Sciatic nerve (tissue), 2 donors: ENCODE measurements around the gene HNRNPH2. TPM values are rescaled to one million over a fixed set of nuclear protein-coding genes. Genes with fewer than 3 reads are reported as not detected.
A peak's percentile ranks its signal among the peaks of the same experiment; 100 is the strongest.

Source experiments
- ATAC-seq: fragments of 200-7000 bp; cut with Tn5 transposase; one replicate; pipeline ENCODE4 v1.9.1; 2020; ENCODE audit warnings: mild to moderate bottlenecking, moderate library complexity
- DNase-seq: peaks from one replicate; pipeline ENCODE4 v3.0.0-alpha.2; 2020; ENCODE audit warnings: low spot score
- intact Hi-C: fragments of 100-400 bp; cut with DNase I; formaldehyde crosslinking; loops from one replicate; pipeline ENCODE4 v1.14.2; 2022
- total RNA-seq: library from RNA; stranded (reverse); fragmentation: NEBNext Ultra II Directional; extraction: Animal tissue kit (Norgen Biotek cat#: 25700); gene quantifications from one replicate; pipeline ENCODE4 v1.2.1, GENCODE V29; 2021
- donor health status: DM: no; HTN: no; CAD: no.
- donor health status: DM: no; HTN: no; CAD: no.

Gene HNRNPH2
- total RNA-seq: 57.9 TPM

DNA sequence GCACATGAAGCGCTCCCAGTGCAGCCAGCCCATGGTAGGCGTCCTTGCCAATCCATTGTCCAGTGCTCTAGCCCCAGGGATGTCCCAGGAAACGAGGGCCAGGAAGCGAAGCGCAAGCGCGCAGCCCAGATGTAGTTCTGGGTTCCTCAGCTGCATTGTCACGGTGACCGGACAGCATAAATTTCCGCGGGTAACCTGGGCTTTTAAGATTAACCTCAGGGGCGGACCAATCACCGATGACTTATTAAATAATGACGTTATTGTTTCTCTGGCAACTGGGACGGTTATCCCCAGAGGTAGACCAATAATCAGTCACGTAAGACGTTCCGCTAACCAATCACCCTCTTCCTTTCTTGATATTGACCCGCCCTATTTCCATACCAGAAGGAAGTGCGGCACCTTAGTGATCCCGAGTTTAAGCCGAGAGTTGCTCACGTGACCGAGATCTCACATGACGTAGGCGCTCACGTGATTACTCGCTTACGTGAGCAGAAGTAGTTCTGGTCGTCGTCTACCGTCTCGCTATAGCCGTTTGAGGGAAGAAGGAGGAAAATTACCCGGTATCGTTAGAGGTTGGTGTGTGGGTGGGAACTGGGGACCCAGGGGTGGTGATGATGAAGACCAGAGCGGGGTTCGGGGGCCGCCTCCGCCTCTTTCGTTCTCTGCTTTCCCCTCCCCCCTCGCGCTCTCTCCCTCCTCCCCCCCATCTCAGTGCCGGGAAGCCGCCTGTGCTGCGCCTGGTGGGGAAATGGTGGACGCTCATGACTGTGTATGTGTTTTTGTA is at the start of gene HNRNPH2, which contains the start of gene GLA:
Gene HNRNPH2, plus strand, starts transcription at position 475 of the 784 bp plus-strand sequence. CDS start 3,767 bp downstream, outside the sequence.
Gene GLA, minus strand, starts transcription at position 178 of the 784 bp plus-strand sequence. Its CDS starts 22 bp downstream, at position 156.
- peak; percentile 94 for DNase-seq
- intact Hi-C loops: no loop called here
- peak; percentile 99 for ATAC-seq

- no peak for ATAC-seq
- intact Hi-C loops: loop anchor here (10.0 kb wide), 1 partner anchor 1125 kb away; no protein-coding TSS in a partner anchor
- no peak for DNase-seq
Observed at GRCh38 chrX:101359966-101360365, 48.1 kb upstream of the HNRNPH2 start.

DNA sequence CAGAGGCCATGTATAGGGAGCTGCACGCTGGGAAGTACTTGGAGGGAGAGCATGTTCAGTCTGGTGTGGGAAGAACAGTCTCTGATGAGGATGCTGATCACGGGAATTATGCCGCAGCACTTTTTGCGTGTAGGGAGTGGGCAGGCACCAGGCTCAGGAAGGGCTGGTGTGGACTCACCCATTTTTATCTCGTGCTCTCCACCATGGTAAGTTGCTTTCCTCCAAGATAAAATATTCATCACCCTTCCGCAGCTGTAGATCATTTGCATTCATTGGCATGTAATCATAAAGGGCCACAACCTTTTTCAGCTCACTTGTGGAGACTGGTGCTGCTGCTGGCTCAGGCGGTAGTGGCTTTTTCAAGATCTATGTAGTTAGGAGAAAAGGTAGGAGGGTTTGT is 47.6 kb upstream of the HNRNPH2 start:
- ATAC-seq: no peak
- intact Hi-C loops: loop anchor here (10.0 kb wide), 1 partner anchor 1126 kb away; no protein-coding TSS in a partner anchor
- no peak for DNase-seq

GRCh38 chrX:101362116-101362515 is 45.9 kb upstream of the HNRNPH2 start:
- intact Hi-C loops: loop anchor here (10.0 kb wide), 1 partner anchor 1127 kb away; no protein-coding TSS in a partner anchor
- ATAC-seq: no peak
- no peak for DNase-seq

GRCh38 chrX:101362757-101363156 is 45.3 kb upstream of the HNRNPH2 start:
- intact Hi-C loops: loop anchor here (10.0 kb wide), 1 partner anchor 1128 kb away; no protein-coding TSS in a partner anchor
- ATAC-seq: no peak
- DNase-seq: no peak

DNA sequence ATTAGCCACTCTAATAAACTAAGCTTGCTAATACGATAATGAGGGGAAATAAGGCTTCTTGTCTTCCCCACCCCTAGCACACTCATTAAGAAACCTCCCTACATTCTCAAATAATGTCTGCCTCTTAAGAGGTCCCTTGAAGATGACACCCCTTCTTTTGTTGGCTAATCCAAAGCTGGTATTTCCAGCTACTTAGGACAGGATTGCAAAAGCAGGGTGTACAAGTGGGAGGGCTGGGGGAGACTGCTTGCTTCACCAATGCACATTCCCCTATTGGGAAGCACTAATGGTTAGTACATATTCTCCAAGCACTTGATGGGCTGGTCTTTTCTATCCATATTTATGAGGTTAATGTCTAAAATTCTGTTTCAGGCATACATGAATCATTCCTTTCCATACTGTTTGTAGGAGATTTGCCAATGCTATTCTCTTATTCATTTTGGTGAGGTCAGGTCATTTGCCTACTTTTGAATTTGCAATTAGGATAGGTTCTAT is 42.7 kb upstream of the HNRNPH2 start:
- intact Hi-C loops: loop anchor here (10.0 kb wide), 1 partner anchor 1131 kb away; no protein-coding TSS in a partner anchor

GRCh38 chrX:101368800-101369199 is 39.2 kb upstream of the HNRNPH2 start:
- DNase-seq (no peak), ATAC-seq (no peak)
- intact Hi-C loops: loop anchor here (10.0 kb wide), 1 partner anchor 1134 kb away; no protein-coding TSS in a partner anchor

More for the DNA sequence above, 42.7 kb upstream of the HNRNPH2 start:
- ATAC-seq (no peak), DNase-seq (no peak)

DNA sequence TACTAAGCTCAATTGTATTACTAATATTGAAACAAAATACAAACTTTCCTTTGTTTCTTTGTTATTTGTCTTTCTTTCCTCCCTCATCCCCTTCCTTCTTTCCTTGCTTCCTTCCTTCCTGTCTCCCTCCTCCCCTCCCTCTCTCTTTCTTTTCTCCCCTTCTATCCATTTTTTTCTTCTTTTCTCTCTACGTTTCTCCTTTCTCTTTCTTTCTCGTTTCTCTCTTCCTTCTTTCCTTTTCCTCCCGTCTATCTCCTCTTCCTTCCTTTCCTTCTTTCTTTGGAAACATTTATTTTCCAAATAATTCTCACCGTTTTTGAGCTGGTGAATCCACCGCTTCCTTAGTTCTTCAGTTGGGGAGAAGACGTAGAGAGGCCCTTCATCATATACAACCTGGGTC is 38.3 kb upstream of the HNRNPH2 start:
- no peak for ATAC-seq
- intact Hi-C loops: loop anchor here (10.0 kb wide), 1 partner anchor 1135 kb away; no protein-coding TSS in a partner anchor
- DNase-seq: no peak

GRCh38 chrX:101370888-101371504 is 37.0 kb upstream of the HNRNPH2 start:
- intact Hi-C loops: no loop called here
- no peak for DNase-seq
- ATAC-seq: no peak

- intact Hi-C loops: no loop called here
- no peak for DNase-seq
- ATAC-seq: no peak
Observed at GRCh38 chrX:101377547-101377946, 30.5 kb upstream of the HNRNPH2 start.

GRCh38 chrX:101383679-101384205 is 24.3 kb upstream of the HNRNPH2 start:
- intact Hi-C loops: no loop called here
- no peak for DNase-seq
- no peak for ATAC-seq

- intact Hi-C loops: no loop called here
- ATAC-seq (no peak), DNase-seq (no peak)
Observed at GRCh38 chrX:101385026-101385684, 22.9 kb upstream of the HNRNPH2 start.

DNA sequence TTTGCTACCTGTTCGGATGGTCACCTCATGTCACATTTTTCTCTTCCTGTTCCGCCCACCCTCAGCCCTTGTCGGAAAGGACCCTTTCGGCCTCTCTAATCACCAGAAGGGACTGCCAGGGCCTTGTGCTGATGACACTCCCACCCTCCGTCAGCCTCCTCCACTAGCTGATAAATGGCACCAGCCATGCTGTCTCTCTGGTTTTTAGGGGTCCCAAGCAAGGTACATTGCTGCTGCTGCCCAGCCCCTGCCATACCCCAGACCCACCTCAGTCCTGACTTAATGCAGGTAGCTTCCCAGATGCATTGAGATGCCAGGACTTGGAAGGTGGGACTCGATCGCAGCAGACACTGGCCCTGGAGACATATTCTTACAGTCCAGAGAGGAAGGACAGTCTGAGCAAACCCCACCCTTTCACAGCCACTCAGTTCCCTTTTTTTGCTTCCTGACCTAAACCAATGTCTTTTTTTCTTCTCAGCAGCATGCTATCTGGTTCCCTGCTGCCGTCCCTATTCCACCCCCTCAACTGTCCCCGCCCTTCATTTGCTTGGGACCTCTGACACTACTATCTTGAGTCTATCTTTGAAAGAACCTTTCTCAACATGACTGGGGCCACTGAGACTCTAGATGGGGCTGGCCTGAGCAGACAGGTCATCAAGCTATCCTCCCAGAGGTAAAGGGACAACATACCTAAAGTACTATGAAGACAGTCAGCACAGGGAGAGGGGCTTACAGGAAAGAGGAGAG is 22.1 kb upstream of the HNRNPH2 start, which contains the start of gene BTK:
Gene BTK, minus strand, starts transcription at position 397 of the 747 bp plus-strand sequence. CDS start 10,907 bp downstream, outside the sequence.
- intact Hi-C loops: no loop called here
- peak; percentile 27 for ATAC-seq
- no peak for DNase-seq

DNA sequence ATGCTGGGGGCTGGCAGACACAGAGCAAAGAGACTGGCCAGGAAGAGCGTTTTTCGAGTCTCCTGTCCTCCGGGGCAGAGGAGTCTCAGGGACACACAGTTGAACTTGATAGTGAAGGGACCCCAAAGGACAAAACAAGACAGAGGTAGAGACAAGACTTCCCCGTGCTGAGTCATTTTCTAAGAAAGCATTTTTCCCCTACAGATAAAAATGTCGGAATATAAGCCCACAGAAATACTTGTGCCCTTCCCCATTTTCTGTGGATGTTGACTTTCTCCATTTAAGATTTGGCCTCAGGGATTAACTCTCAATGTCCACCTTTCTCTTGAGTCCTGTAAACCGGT is 21.5 kb upstream of the HNRNPH2 start:
- DNase-seq (no peak), ATAC-seq (no peak)
- intact Hi-C loops: no loop called here

GRCh38 chrX:101388604-101389003 is 19.4 kb upstream of the HNRNPH2 start:
- DNase-seq (no peak), ATAC-seq (no peak)
- intact Hi-C loops: no loop called here

DNA sequence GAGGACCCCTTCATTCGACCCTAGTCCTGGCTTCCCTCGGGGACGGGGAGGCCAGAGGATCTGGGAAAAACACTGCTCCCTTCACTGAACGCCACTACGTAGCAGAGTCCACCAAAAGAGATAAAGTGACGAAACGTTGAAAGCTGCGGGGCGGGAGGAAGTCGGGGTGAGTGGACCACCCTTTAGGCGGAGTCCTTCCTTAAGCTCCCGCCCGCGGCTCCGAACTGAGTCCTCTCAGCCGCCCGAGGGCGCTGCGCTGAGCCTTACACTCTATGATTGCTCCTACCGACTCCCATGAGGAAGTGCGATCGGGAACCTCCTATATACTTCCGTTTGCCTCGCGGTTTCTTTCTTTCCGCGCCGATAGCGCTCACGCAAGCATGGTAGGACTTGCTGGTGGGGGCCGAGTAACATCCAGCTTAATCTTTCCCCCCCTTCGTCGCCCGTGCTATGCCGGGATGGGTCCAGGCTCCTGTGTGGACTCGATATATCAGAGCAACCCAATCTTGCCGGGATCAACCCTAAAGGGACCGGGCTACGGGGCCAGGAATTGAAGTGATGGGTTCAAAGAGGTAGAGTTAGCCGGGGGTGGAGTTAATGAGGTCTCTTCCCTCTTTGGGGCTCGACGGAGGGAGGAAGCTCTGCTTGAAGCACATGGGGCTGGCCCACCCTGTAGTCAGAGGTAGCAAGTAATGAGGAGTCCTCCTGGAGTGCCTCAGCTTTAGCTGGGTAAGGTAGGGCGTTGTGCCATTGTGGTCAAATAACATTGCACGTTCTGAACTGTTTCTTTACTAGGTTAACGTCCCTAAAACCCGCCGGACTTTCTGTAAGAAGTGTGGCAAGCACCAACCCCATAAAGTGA is 17.1 kb upstream of the HNRNPH2 start, which contains the start of gene RPL36A:
Gene RPL36A, plus strand, starts transcription at position 348 of the 862 bp plus-strand sequence. Its CDS starts 33 bp downstream, at position 381.
- ATAC-seq (peak; percentile 98), DNase-seq (peak; percentile 90)
- intact Hi-C loops: no loop called here

DNA sequence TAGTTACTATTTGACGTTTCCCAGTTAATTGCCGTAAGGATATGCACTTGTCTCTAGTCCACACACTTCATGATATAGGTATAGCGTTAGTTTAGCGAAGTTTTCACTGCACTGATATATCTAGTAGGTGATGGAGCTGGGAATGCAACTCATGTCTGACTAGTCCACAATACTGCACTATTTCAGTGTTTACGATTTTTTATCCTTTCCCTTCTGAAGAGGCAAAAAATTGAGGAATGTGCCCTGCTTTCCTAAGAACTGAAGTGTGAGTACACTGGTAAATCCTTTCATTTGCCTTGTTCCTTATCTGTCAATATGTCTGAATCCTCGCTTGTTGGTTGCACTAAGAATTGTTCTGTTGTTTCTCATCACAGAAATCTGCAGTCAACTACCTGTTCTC is 16.2 kb upstream of the HNRNPH2 start:
- intact Hi-C loops: no loop called here
- ATAC-seq (no peak), DNase-seq (no peak)
